Activated CD4-positive, alpha-beta T cell treated with anti-CD3 and anti-CD28 coated beads for 36 hours (primary cell): ENCODE data around the gene LRRC3. TPM values are rescaled to one million over a fixed set of nuclear protein-coding genes. Genes with fewer than 3 reads are reported as not detected.

Experiments used
- ATAC-seq: fragments of 200-7000 bp; cut with Tn5 transposase; one replicate; pipeline ENCODE4 v1.10.0; 2021; ENCODE audit warnings: mild to moderate bottlenecking, moderate library complexity
- CTCF ChIA-PET: fragments of 350-600 bp; sonication (Branson Sonifier 250); formaldehyde crosslinking; loops from one replicate; lab custom pipeline; 2021; ENCODE audit warnings: antibody characterized with exemption; lab: Charles Lee
- POLR2A ChIA-PET: fragments of 350-600 bp; sonication (Branson Sonifier 250); formaldehyde crosslinking; loops from one replicate; lab custom pipeline; 2021; ENCODE audit warnings: antibody characterized with exemption, inconsistent platforms; lab: Charles Lee
- DNase-seq: peaks from one replicate; pipeline ENCODE4 v3.0.0-alpha.2; 2020
- H3K27ac Mint-ChIP-seq: one replicate; pipeline ENCODE4 v1.8.0; 2021; ENCODE audit warnings: mixed read lengths
- H3K27me3 Mint-ChIP-seq: one replicate; pipeline ENCODE4 v1.8.0; 2021; ENCODE audit warnings: mixed read lengths
- H3K36me3 Mint-ChIP-seq: one replicate; pipeline ENCODE4 v1.8.0; 2021; ENCODE audit warnings: low read depth, mixed read lengths
- H3K4me1 Mint-ChIP-seq: one replicate; pipeline ENCODE4 v1.8.0; 2021; ENCODE audit warnings: mixed read lengths
- H3K4me3 Mint-ChIP-seq: one replicate; pipeline ENCODE4 v1.8.0; 2021; ENCODE audit warnings: mild to moderate bottlenecking, moderate library complexity, mixed read lengths
- H3K9me3 Mint-ChIP-seq: one replicate; pipeline ENCODE4 v1.8.0; 2021; ENCODE audit warnings: low read depth, mixed read lengths
- intact Hi-C, 2 experiments: fragments of 100-400 bp; cut with DNase I in 1 of 2; cut with micrococcal nuclease in 1 of 2; formaldehyde crosslinking; loops; one replicate each; pipeline versions ENCODE4 v1.14.2 to v1.15.1; 2022 to 2024; cut with DNase I, micrococcal nuclease
- total RNA-seq, 2 experiments: library from RNA; stranded (reverse); gene quantifications; one replicate each; pipeline ENCODE4 v1.2.3, GENCODE V29; 2021

Gene LRRC3
- total RNA-seq, 2 experiments from 2014 or later: 2.7 to 2.9 TPM

- POLR2A ChIA-PET: no interaction called here
- H3K36me3 Mint-ChIP-seq: no peaks in the 10 kb centered on the region
- no peak for ATAC-seq
Measured at GRCh38 chr21:44503901-44504399, 48.6 kb downstream of the LRRC3 start.

GRCh38 chr21:44505673-44506278 is 50.5 kb downstream of the LRRC3 start:
- no peak overlapping the region for H3K27ac Mint-ChIP-seq
- no peaks in the 10 kb centered on the region for H3K36me3 Mint-ChIP-seq
- intact Hi-C loops: no loop called here
- no peak for ATAC-seq
- no peaks in the 10 kb centered on the region for H3K27me3 Mint-ChIP-seq
- H3K4me3 Mint-ChIP-seq: no peak overlapping the region
- H3K9me3 Mint-ChIP-seq: no peaks in the 10 kb centered on the region
- H3K4me1 Mint-ChIP-seq: no peaks in the 10 kb centered on the region
- DNase-seq: no peak
- ChIA-PET CTCF (no interaction called here), POLR2A (no interaction called here)

More at GRCh38 chr21:44503901-44504399, 48.6 kb downstream of the LRRC3 start:
- Mint-ChIP-seq H3K9me3 (no peaks in the 10 kb centered on the region), H3K27ac (no peak overlapping the region), H3K4me3 (no peak overlapping the region), H3K27me3 (no peaks in the 10 kb centered on the region), H3K4me1 (no peaks in the 10 kb centered on the region)
- intact Hi-C loops: no loop called here
- CTCF ChIA-PET: interaction anchor here (0.7 to 1.2 kb wide), 3 partner anchors 9 to 222 kb away, joined by 3 to 7 read pairs (median 3); no protein-coding TSS in a partner anchor
- no peak for DNase-seq

GRCh38 chr21:44506279-44507255 is 51.3 kb downstream of the LRRC3 start:
- no peak for ATAC-seq
- H3K4me1 Mint-ChIP-seq: no peaks in the 10 kb centered on the region
- H3K4me3 Mint-ChIP-seq: no peak overlapping the region
- intact Hi-C loops: no loop called here
- ChIA-PET POLR2A (no interaction called here), CTCF (interaction anchor here (1.0 kb wide), 1 partner anchor 19 kb away, joined by 3 read pairs; no protein-coding TSS in a partner anchor)
- H3K27me3 Mint-ChIP-seq: no peaks in the 10 kb centered on the region
- no peaks in the 10 kb centered on the region for H3K36me3 Mint-ChIP-seq
- H3K27ac Mint-ChIP-seq: no peak overlapping the region
- DNase-seq: no peak
- no peaks in the 10 kb centered on the region for H3K9me3 Mint-ChIP-seq

- POLR2A ChIA-PET: no interaction called here
- Mint-ChIP-seq H3K4me1 (no peaks in the 10 kb centered on the region), H3K4me3 (no peak overlapping the region), H3K27me3 (no peaks in the 10 kb centered on the region), H3K27ac (no peak overlapping the region), H3K36me3 (no peaks in the 10 kb centered on the region), H3K9me3 (no peaks in the 10 kb centered on the region)
- ATAC-seq (no peak), DNase-seq (no peak)
- intact Hi-C loops: no loop called here
- CTCF ChIA-PET: interaction anchor here (1.0 kb wide), 1 partner anchor 20 kb away, joined by 3 read pairs; no protein-coding TSS in a partner anchor
Measured at GRCh38 chr21:44507673-44508425, 52.5 kb downstream of the LRRC3 start.

- H3K27ac Mint-ChIP-seq: no peak overlapping the region
- no peak for DNase-seq
- no peak for ATAC-seq
- no peak overlapping the region for H3K4me3 Mint-ChIP-seq
- intact Hi-C loops: no loop called here
- H3K4me1 Mint-ChIP-seq: no peaks in the 10 kb centered on the region
- POLR2A ChIA-PET: no interaction called here
- no peaks in the 10 kb centered on the region for H3K9me3 Mint-ChIP-seq
- CTCF ChIA-PET: no interaction called here
- no peaks in the 10 kb centered on the region for H3K27me3 Mint-ChIP-seq
- no peaks in the 10 kb centered on the region for H3K36me3 Mint-ChIP-seq
Measured at GRCh38 chr21:44508426-44508710, 53.1 kb downstream of the LRRC3 start.

- no peaks in the 10 kb centered on the region for H3K9me3 Mint-ChIP-seq
- intact Hi-C loops: no loop called here
- POLR2A ChIA-PET: no interaction called here
Measured at GRCh38 chr21:44508711-44509445, 53.6 kb downstream of the LRRC3 start.

GRCh38 chr21:44509539-44509938 is 54.2 kb downstream of the LRRC3 start:
- CTCF ChIA-PET: interaction anchor here (1.3 to 4.0 kb wide), 3 partner anchors 221 to 288 kb away, joined by 3 to 26 read pairs (median 4); no protein-coding TSS in a partner anchor
- Mint-ChIP-seq H3K4me3 (no peak overlapping the region), H3K4me1 (no peaks in the 10 kb centered on the region), H3K36me3 (no peaks in the 10 kb centered on the region), H3K9me3 (no peaks in the 10 kb centered on the region), H3K27me3 (no peaks in the 10 kb centered on the region), H3K27ac (no peak overlapping the region)
- intact Hi-C loops: no loop called here
- POLR2A ChIA-PET: no interaction called here
- ATAC-seq: no peak
- no peak for DNase-seq

More at GRCh38 chr21:44508711-44509445, 53.6 kb downstream of the LRRC3 start:
- Mint-ChIP-seq H3K4me1 (no peaks in the 10 kb centered on the region), H3K4me3 (no peak overlapping the region), H3K27ac (no peak overlapping the region), H3K27me3 (no peaks in the 10 kb centered on the region), H3K36me3 (no peaks in the 10 kb centered on the region)
- DNase-seq (no peak), ATAC-seq (no peak)
- CTCF ChIA-PET: interaction anchor here (4.0 kb wide), 1 partner anchor 285 kb away, joined by 26 read pairs; no protein-coding TSS in a partner anchor

- Mint-ChIP-seq H3K4me1 (no peaks in the 10 kb centered on the region), H3K4me3 (no peak overlapping the region), H3K27me3 (no peaks in the 10 kb centered on the region), H3K27ac (no peak overlapping the region), H3K36me3 (no peaks in the 10 kb centered on the region), H3K9me3 (no peaks in the 10 kb centered on the region)
- DNase-seq (no peak), ATAC-seq (peak; percentile 19)
- POLR2A ChIA-PET: no interaction called here
- intact Hi-C loops: loop anchor here (1.0 to 10.0 kb wide), 6 partner anchors 232 to 423 kb away; partner anchors contain the start of gene PTTG1IP (in 1 of the 2)
- CTCF ChIA-PET: interaction anchor here (0.7 to 4.0 kb wide), 9 partner anchors 221 to 290 kb away, joined by 3 to 26 read pairs (median 4); no protein-coding TSS in a partner anchor
Measured at GRCh38 chr21:44510109-44510507, 54.8 kb downstream of the LRRC3 start.

GRCh38 chr21:44510508-44511218 is 55.4 kb downstream of the LRRC3 start:
- no peaks in the 10 kb centered on the region for H3K9me3 Mint-ChIP-seq
- H3K36me3 Mint-ChIP-seq: no peaks in the 10 kb centered on the region
- H3K4me3 Mint-ChIP-seq: no peak overlapping the region
- H3K27me3 Mint-ChIP-seq: no peaks in the 10 kb centered on the region
- ATAC-seq (peak; percentile 94), DNase-seq (peak; percentile 89)
- no peak overlapping the region for H3K27ac Mint-ChIP-seq
- CTCF ChIA-PET: interaction anchor here (0.6 to 4.0 kb wide), 15 partner anchors 17 to 430 kb away, joined by 3 to 26 read pairs (median 3); no protein-coding TSS in a partner anchor
- POLR2A ChIA-PET: no interaction called here
- intact Hi-C loops: loop anchor here (1.0 to 10.0 kb wide), 6 partner anchors 232 to 422 kb away; partner anchors contain the start of gene PTTG1IP (in 1 of the 2)
- no peaks in the 10 kb centered on the region for H3K4me1 Mint-ChIP-seq
